ENCODE data around the gene ATP5MG.

- TF ChIP-seq ZXDB (tag by site-specific recombination; IDR thresholded peaks at IDR 0.05) (no peak), ZBTB8A (tag by site-specific recombination; IDR thresholded peaks at IDR 0.05) (no peak), ZNF366 (tag by site-specific recombination; conservative IDR thresholded peaks at IDR 0.05) (no peak), CTCF (tag by site-specific recombination; IDR thresholded peaks at IDR 0.05) (no peak), YY1 (tag by site-specific recombination; IDR thresholded peaks at IDR 0.05) (no peak), ZNF121 (tag by site-specific recombination; IDR thresholded peaks at IDR 0.05) (no peak), PRDM4 (tag by site-specific recombination; IDR thresholded peaks at IDR 0.05) (no peak), IKZF3 (tag by site-specific recombination; IDR thresholded peaks at IDR 0.05) (no peak), ZNF140 (tag by site-specific recombination; IDR thresholded peaks at IDR 0.05) (no peak), ZBTB7A (tag by site-specific recombination; IDR thresholded peaks at IDR 0.05; ENCODE audit: low read depth) (no peak), ZNF830 (tag by site-specific recombination; IDR thresholded peaks at IDR 0.05; ENCODE audit: low read depth) (no peak)
- TF ChIP-seq, protein P1, sequence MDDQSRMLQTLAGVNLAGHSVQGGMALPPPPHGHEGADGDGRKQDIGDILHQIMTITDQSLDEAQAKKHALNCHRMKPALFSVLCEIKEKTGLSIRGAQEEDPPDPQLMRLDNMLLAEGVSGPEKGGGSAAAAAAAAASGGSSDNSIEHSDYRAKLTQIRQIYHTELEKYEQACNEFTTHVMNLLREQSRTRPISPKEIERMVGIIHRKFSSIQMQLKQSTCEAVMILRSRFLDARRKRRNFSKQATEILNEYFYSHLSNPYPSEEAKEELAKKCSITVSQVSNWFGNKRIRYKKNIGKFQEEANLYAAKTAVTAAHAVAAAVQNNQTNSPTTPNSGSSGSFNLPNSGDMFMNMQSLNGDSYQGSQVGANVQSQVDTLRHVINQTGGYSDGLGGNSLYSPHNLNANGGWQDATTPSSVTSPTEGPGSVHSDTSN (CRISPR knock-in tag; IDR thresholded peaks at IDR 0.05), result no peak
- TF ChIP-seq, protein P2, sequence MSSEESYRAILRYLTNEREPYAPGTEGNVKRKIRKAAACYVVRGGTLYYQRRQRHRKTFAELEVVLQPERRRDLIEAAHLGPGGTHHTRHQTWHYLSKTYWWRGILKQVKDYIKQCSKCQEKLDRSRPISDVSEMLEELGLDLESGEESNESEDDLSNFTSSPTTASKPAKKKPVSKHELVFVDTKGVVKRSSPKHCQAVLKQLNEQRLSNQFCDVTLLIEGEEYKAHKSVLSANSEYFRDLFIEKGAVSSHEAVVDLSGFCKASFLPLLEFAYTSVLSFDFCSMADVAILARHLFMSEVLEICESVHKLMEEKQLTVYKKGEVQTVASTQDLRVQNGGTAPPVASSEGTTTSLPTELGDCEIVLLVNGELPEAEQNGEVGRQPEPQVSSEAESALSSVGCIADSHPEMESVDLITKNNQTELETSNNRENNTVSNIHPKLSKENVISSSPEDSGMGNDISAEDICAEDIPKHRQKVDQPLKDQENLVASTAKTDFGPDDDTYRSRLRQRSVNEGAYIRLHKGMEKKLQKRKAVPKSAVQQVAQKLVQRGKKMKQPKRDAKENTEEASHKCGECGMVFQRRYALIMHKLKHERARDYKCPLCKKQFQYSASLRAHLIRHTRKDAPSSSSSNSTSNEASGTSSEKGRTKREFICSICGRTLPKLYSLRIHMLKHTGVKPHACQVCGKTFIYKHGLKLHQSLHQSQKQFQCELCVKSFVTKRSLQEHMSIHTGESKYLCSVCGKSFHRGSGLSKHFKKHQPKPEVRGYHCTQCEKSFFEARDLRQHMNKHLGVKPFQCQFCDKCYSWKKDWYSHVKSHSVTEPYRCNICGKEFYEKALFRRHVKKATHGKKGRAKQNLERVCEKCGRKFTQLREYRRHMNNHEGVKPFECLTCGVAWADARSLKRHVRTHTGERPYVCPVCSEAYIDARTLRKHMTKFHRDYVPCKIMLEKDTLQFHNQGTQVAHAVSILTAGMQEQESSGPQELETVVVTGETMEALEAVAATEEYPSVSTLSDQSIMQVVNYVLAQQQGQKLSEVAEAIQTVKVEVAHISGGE (tag by site-specific recombination; conservative IDR thresholded peaks at IDR 0.05; ENCODE audit: low read depth), result no peak
- TF ChIP-seq, protein P3, sequence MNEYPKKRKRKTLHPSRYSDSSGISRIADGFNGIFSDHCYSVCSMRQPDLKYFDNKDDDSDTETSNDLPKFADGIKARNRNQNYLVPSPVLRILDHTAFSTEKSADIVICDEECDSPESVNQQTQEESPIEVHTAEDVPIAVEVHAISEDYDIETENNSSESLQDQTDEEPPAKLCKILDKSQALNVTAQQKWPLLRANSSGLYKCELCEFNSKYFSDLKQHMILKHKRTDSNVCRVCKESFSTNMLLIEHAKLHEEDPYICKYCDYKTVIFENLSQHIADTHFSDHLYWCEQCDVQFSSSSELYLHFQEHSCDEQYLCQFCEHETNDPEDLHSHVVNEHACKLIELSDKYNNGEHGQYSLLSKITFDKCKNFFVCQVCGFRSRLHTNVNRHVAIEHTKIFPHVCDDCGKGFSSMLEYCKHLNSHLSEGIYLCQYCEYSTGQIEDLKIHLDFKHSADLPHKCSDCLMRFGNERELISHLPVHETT (tag by site-specific recombination; IDR thresholded peaks at IDR 0.05), result no peak
Measured at GRCh38 chr11:118418766-118419165, 17.4 kb downstream of the ATP5MG start.
